ENCODE data around the gene DCLK1.

Gene DCLK1

DNA sequence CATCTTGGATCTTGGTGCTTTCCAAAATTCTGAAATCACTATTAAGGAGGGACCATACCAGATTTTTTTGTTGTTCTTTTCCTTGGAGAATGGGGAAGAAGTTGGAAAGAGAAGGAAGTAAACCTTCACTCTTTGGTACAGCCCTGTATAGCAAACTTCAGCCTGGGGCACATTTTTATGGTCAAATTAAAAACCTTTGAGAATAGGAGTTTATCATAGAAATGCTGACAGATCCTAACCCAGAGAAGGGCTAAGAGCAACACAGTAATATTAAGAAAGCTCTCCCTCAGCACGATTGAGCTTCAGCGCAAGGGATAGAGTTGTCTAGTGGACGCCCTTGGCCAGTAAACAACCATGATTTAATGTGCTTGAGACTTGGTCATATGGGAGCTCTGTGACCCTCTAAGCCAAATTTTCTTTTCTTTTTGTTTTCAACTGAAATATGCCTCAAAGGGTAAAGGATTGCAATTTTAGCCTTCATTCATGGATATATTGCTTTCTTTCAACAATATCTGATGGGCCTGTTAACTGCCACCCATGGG lies 360.4 kb downstream of the DCLK1 start:
- DNase-seq: no peak

DNA sequence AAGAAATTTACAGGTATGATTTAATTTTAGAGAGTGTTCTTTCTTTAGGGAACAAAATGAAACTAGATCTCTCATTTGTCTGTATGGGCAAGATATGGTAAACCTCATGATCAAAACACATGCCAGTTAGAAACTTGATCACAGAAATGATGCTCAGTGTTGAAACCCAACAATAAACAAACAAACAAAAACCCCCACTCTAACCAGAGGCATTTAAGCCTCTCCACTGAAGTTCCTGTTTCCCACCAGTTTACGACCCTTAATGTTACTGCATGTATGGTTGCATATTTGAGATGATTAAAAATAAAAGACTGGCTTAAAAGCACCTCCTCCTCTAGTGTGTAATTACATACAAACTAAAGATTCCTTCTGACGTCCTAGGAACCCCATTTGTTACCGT lies 361.4 kb downstream of the DCLK1 start:
- no peak for DNase-seq

DNA sequence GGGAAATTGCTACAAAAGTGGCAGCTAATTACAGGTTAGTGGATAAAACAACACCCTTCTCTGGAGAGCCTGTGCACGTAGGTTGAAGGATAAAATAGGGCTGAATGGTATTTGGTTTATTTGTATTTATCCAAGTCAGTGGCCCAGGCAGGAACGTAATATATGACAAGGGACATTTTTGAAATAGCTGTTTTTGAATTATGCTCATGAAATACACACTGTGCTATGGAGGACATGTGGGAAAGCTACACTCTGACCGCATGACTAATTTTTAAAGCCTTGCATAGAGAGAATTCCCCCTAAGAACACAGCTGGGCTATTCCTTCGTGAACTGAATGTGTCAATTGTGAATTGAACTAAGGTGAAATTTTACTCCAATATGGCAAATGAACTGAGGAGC lies 362.6 kb downstream of the DCLK1 start:
- DNase-seq: no peak

DNA sequence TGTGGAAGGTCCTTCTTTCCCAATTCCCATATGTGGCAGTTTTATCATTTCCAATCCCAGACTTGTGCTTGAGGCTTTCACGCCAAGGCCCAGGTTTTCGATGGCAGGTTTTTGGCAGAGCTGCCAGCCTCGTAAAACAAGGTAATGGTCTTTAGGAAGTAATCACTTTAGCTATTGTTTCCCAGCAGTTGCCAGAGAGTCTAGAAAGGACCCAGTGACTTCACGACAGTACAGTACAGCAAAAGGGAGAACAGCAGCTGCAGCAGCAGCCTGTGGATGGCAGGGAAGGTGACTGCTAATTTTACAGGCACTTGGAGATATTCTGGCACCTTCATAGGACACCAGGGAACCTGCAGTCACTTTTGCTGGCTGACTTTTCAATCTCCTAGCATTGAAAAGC lies 363.1 kb downstream of the DCLK1 start:
- DNase-seq: no peak

DNA sequence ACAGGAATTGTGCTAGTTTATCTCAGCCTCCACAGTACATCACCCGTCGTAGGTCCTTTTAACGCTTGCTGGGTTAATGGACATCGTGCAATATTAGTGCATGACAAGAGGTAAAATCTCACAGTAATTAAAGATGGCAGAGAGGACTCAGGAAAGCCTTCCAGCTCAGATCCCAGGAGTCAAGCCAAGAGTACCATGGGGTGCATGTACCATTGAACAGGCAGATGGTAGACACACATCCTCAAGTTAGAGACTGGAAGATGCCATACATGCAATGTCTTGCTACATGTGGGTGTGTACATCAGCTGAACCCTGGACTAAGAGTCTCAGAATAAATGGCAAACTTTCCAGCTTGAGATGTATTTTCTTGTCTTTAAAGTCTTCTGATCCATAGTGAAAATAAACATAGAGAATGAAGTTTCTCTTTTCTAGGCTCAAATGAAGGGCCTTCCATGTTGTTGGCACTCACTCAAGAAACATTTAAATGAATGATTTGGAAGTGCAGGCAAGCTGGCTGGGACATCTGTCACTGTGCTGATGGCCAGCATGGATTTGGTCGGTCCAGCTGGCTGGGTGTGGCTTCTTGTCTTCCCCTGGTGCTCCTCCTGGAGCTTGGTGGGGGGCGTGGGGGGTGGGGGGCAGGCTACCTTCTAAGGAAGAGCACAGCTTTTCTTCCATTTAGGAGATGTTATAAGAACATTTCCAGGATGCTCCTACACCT lies 363.8 kb downstream of the DCLK1 start:
- no peak for DNase-seq

DNA sequence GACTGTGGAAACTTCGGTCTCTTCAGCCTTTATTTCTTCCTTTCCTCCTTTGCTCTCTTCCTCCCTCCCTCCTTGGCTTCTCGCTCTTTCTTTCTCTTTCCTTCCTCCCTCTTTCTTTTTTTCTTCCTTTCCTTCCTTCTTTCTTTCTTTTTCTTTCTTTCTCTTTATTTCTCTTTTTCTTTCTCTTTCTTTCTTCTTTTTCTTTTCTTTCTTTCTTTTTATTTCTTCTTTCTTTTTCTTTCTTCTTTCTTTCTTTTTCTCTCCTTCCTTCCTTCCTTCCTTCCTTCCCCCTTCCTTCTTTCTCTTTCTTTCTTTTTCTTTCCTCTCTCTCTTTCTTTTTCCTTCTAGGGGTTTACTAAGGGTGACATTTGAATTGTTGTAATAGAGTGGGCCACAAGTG lies 364.5 kb downstream of the DCLK1 start:
- no peak for DNase-seq

DNA sequence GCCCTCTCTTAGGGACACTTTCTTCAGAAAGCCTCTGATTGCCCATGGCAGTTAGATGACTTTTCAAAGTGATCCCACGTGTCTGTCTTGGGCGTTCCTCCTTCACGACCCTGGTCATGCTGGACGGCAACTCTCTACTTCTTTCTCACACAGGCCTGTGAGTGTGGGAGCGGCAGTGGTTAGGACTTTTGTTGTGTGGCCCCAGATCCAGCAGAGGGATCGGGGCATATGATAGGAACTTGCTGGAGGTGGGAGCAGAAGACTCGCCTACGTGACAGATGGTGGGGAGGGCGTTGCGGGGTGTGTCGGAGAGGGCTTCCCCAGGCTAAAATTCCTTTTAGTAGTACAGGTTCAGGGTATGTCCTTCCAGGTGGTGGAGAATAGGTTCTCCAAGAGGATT lies 365.2 kb downstream of the DCLK1 start:
- no peak for DNase-seq

DNA sequence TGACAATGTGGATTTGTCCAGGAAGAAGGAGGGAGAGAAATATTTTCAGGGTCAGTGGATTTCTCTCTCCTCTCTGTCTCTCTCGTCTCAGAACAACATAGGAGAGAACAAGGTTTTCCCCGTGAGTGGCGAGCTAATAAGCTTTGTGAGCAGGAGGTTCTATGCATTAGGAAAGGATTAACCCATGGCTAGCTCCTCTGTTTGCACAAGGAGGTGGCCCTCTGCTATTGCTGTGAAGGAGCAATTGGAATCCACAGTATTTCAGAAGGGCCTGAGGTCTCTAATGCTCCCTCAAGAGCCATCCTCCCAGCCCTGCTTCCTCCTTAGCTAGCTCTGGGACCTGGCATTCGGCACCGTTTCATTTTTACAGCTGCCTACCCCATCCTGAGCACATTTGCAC lies 365.8 kb downstream of the DCLK1 start:
- DNase-seq: no peak

DNA sequence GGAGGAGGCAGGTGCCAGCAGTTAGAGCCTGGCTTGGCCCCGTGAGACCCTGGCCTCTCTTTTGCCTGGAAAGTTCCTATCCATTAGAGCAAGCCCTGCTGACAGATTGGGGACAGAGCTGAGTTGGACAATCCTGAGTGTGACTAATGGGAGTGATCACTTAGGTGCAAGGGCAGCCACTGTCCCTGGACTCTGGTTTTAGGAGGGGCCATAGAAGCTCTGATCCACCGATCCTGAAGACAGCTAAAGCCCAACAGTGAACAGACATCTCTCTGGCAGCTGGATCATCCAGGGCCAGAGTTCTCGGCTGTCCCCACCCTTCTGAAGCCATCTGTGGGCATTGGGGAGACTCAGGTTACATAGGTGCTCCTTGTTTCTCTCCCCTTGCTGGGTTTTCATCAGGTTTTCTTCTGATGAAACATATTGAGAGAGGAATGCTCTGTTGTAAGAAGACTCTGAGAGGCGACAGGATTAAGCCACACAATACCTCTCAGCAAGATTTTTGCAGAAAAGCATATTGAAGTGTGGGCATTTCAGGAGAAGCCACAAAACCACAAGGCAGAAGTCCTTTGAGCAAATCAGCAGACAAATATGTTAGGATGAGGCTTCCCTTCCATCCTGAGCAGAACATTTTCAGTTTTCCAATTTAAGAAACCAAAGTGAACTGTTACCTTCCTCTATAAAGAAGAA lies 366.7 kb downstream of the DCLK1 start:
- DNase-seq: no peak

DNA sequence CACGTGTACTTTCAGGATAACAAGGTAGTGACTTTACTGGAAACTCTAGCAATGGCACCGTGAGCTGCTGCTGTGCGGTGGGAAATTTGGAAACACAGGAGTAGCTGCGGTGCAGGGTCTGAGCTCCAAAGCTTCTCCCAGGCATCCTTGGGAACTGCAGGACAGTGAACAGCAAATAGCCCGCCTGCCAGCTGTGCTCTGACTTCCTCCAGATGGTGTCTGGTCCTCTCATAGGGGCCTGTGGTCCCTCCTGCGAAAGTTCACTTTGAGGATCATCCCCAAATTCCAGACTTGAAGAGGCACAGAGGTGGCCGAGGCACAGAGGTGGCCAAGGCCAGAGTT lies 367.4 kb downstream of the DCLK1 start:
- DNase-seq: no peak

DNA sequence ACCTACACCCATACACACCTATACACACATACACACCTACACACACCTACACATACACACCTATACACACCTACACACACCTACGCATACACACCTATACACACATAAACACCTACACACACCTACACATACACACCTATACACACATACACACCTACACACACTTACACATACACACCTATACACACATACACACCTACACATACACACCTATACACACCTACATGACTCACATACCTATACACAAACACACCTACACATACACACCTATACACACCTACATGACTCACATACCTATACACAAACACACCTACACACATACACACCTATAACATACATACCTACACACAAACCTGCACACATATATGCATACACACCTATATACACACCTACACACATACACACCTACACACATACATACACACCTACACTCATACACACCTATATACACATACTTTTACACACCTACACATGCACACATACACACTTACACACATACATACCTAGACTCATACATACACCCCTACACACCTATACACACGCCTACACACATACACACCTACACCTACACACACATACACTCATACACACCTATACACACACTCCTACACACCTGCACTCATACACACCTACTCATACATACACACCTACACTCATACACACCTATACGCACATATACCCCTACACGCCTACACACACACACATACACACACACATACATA lies 368.0 kb downstream of the DCLK1 start:
- no peak for DNase-seq

DNA sequence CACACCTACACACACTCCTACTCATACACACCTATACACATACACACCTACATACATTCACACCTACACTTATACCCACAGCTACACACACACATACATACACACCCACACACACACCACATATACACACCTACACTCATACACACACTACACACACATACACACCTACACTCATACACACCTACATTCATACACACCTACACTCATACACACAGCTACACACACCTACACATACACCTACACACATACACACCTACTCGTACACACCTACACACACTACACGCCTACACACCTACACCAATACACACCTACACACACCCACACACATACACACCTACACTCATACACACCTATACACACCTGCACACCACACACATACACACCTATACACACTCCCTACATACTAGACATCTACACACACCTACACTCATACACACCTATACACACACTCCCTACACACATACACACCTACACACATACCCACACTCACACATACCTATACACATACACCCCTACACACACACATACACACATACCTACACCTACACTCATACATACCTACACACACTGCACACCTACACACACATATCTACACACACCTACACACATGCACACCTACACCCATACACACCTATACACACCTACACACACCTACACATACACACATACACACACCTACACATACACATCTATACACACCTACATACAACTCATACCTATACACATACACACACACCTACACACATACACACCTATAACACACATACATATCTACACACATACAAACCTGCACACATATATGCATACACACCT lies 369.5 kb downstream of the DCLK1 start:
- DNase-seq: no peak

DNA sequence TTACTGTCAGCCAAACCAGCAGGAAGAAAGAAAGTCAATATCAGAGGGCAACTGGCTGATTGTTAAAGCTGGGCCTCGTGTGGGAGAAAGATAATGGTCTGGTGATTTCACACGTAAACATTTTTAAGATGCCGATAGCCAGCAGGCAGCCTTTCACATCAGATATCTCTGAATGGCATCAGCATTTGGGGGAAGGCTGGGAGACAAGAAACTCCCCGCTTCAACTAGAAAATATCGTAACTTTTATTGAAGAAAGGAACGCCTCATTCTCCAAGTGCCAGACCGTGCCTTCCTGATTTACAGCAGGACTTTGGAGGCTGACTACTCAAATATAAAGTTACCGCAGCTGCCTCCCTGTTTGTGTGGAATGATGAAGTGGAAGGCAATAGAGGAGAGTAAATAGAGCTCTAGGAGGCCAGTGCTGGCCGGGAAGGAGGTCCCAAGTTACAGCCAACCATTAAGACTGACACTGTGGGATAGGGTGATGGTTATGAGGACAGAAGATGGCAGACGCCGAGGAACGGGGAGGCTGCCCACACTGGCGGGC lies 370.4 kb downstream of the DCLK1 start:
- peak; percentile 20 for DNase-seq

DNA sequence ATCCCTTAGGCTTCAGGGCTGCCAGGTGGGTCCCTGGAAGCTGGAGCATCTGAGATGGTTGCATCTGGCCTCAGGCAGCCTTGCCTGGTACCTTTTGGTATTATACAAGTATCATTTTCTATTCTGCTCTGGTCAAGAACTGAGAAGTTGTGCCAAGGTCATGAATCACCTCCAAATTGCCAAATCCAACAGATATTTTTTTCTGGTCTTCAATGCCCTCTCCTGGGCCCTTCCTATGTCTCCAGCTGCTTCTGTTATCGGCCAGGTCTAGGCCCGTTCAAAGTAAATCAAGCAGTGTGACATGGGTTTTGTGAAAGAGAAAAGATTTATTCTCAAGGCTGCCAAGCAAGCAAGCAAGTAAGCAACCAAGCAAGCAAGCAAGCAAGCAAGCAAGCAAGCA lies 383.6 kb downstream of the DCLK1 start:
- no peak for DNase-seq

DNA sequence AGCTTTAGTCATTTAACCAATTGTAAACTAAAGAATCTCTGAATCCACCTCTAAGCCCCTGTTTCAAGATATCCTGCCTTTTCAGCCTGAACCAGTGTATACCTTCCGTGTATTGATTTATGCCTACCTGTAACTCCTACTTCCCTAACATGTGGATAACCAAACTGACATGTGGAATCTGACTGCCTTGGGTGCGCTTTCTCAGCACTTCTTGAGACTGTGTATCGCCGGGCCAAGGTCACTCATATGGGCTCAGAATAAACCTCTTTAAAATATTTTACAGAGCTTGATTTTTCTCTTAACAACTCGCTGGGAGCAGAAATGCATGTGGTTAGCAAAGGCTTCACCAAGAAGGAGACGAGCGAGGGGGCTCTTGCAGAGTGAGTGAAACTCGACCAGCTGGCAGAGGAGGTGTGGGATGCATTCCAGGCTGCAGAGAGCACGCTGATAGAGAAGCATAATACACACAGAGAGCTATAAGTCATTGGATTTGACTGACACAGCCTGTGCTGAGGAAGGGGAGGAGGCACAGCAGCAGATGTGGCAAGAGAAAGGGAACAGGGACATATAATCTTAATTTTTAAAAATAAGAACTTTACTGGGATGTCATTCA lies 386.5 kb downstream of the DCLK1 start:
- no peak for DNase-seq

DNA sequence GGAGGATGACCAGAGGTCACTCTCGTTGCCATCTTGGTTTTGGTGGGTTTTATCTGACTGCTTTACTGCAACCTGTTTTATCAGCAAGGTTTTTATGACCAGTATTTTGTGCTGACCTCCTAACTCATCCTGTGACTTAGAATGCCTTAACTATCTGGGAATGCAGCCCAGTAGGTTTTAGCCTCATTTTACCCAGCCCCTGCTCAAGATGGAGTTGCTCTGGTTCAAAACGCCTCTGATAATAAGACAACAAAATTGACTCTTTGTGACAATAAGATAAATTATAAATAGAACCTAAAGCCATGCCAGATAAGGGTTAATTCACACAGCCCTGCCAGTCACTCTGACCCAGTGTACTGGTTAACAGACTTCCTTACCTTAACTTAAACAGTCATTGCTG lies 387.0 kb downstream of the DCLK1 start:
- DNase-seq: no peak

DNA sequence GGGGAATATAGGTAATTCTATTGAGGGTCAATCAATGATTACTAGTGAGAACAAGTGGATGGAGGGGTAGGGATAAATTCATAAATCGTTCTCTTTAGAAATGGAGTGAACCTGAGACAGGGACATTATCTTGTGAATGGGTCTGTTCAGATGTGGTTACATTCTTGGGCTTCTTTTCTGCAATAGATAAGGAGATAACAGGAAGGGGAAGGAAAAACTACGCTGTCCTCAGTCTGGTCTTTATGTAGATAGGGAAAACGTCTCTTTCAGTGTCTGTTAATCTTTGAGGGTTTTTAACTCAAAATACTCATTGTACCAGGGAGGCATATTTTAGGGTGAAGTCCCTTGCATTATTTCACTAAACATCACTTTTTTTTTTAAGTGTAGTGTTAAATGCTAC lies 388.0 kb downstream of the DCLK1 start:
- no peak for DNase-seq

DNA sequence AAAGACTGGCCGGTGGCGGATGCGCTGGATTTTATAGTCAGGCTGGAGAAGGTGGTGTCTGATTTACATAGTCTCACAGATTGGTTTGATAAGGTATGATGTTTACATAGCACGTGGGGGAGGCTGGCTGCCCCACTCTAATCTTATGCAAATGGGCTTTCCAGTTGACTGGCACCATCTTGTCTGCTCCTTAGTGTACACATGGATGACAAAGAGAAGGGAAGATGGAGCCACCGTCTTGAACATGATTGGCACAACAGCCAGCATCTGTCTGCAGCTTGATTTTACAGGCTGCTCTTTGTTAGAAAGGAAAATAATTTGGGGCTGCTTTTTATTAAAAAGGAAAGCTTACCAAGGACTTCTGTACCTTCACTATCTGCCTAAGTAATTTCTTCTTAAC lies 389.5 kb downstream of the DCLK1 start:
- DNase-seq: no peak

DNA sequence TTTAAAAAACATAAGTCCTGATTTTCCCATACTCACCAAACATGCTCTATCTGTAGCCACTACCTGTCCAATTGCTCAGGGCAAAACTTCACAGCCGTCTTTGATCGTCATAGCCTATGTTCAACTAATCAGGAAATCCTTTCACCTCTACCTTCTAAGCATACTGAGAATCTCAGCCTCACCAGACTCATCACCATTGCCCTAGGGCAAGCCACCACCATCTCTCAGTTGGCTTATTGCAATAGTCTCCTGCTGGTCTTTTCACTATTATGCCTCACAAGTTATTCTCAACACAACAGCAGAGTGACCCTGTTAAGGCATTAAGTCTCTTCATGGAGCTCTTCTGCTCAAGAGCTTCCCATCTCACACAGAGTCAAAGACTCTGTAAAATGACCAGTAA lies 394.3 kb downstream of the DCLK1 start:
- no peak for DNase-seq

DNA sequence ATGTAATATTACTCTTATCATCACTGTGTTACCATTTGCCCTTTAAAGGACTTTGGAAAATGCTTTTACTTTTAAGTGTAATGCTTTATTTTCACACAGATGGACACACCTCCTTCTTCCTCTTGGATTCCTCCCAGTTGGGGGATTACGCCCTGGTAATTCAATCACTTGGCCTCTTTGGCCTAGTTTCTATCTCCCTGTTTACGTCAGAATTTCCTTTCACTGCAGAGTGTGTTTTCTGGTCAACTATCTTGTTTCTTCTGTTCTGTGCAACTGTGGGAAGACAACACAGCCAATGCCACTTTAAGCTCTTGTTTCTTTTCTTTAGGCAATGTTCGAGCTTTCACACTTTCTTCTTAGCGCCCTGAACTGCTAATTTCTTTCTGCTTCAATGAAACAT lies 397.4 kb downstream of the DCLK1 start:
- DNase-seq: no peak

DNA sequence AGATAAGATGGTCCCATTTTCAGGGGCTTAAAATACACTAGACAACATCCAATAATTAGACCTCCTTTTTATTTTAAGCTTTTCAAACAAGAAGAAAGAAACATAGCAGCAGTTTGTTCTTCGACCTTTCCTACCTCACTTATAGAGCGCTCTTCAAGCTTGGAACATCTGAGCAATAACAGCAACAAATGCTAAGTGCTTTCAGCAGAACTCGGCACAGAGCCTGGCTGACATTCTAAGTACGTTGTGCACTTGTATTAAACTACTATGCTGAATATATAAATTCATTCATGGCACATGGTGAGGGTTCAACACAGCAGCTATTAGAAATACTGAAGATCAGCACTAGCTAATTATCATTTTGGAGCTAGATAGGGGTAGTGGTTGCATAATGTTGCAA lies 398.6 kb downstream of the DCLK1 start:
- no peak for DNase-seq

DNA sequence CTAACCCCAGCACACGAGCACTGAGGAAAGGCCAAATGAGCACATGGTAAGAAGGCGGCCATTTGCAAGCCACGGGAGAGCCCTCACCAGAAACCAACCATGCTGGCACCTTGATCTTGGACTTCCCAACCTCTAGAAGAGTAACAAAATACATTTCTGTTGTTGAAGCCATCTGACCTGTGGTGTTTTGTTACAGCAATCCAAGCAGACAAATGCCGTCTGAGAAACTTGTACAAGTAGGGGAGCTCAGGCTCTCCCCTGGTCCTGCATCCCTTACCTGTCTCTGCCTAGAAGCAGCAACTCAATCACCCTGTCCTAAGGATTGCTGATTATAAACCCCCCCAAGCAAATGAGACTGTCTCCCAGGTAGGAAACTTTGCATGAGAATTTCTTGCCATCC lies 399.7 kb downstream of the DCLK1 start:
- DNase-seq: no peak

Measured in NCI-H510A treated with DMSO at 0.1 percent for 48 hours (cell line).